HG03442 (cell line): ENCODE results near the gene HYAL4.
A peak's percentile ranks its signal among the peaks of the same experiment; 100 is the strongest.
"Not testable (repeated sequence)": the region's sequence is repeated elsewhere in the genome, so short reads cannot be mapped to it uniquely, and the experiment has no call there.

Experiments
- ATAC-seq: cut with Tn5 transposase; IDR thresholded peaks from one replicate; pipeline ENCODE4 v1.9.1; 2021; ENCODE audit warnings: mild to moderate bottlenecking, moderate library complexity; ENCODE audit not compliant: unreplicated experiment

Gene HYAL4

DNA sequence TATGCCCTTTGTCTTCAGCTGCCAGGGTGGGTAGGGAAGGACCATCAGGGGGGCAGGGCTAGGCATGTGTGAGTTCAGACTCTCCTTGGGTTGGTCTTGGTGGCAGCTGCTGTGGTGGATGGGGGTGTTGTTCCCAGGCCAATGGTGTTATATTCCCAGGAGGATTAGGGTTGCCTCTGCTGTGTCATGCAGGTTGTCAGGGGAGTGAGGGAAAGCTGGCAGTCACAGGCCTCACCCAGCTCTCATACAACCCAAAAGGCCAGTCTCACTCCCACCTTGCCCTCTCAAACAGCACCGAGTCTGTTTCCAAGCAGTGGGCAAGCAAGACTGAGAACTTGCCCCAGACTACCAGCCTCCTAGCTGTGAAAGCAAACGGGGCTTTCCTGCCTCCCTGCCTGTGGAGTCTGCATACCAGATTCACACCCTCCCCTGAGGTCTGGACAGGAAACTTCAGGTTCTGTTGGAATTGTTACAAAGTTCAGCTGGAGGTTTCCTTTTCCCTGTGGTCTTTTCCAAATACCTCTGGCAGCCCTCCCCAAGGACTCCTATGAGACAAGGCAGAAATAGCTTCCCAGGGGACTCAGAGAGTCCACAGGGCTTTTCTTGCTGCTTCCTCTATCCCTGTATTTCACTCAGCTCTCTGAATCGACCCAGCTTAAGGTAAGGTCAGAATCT, 1.4 kb downstream of the HYAL4 start:
- ATAC-seq: no peak

GRCh38 chr7:123847868-123848267, 2.9 kb downstream of the HYAL4 start:
- ATAC-seq: no peak

- ATAC-seq: no peak
These were observed 4.9 kb downstream of the HYAL4 start for GRCh38 chr7:123849855-123850254.

DNA sequence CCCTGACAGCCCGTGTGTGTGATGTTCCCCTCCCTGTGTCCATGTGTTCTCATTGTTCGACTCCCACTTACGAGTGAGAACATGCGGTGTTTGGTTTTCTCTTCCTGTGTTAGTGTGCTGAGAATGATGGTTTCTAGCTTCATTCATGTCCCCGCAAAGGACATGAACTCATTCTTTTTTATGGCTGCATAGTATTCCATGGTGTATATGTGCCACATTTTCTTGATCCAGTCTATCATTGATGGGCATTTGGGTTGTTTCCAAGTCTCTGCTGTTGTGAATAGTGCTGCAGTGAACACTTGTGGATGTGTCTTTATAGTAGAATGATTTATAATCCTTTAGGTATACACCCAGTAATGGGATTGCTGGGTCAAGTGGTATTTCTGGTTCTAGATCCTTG, 6.4 kb downstream of the HYAL4 start:
- ATAC-seq: not testable (repeated sequence)

DNA sequence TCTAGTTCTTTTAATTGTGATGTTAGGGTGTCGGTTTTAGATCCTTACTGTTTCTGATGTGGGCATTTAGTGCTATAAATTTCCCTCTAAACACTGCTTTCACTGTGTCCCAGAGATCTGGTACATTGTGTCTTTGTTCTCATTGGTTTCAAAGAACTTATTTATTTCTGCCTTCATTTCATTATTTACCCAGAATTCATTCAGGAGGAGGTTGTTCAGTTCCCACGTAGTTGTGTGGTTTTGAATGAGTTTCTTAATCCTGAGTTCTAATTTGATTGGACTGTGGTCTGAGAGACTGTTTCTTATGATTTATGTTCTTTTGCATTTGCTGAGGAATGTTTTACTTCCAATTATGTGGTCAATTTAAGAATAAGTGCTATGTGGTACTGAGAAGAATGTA, 9.3 kb downstream of the HYAL4 start:
- ATAC-seq: not testable (repeated sequence)

GRCh38 chr7:123856428-123856827, 11.5 kb downstream of the HYAL4 start:
- ATAC-seq: not testable (repeated sequence)

GRCh38 chr7:123860848-123861247, 15.9 kb downstream of the HYAL4 start:
- no peak for ATAC-seq

- ATAC-seq: no peak
These were observed 17.8 kb downstream of the HYAL4 start for GRCh38 chr7:123862775-123863174.

- no peak for ATAC-seq
These were observed 18.5 kb downstream of the HYAL4 start for GRCh38 chr7:123863461-123863860.

DNA sequence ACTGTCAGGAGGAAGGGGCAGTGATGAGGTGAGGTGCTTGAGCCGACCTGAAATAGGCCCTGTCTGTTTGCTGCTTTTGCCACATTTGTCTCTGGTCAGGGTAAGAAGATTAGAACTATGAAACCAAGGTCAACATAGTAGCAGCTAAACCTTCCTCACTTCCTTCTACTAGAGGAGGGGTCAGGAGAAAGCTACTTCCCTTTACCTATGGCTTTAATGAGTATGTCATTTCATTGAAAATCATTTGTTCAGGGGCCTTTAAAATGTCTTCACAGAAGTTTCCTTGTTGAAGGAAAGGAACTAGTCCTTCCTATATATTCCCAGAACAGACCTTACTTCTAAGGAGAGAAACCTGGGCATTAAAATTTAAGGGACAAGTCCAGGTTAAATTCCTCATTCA, 19.0 kb downstream of the HYAL4 start:
- no peak for ATAC-seq

DNA sequence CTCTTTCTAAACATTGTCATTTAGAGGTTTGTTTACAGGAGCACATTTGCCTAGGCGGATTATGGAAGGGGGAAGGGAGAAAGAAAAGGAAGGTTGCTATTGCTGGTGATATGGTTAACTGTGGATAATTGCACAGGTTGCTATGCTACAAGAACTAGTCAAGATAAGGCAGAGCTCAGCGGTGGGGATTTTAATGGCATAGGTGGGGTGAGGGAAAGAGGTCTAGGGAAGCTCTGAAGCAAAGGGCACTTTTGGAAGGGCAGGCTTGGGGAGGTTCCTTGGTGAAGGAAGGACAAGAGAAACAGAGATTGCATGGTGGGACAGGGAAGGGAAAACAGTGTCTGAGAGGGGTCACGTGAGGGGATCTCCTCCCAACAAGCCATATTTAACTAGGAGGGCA, 19.5 kb downstream of the HYAL4 start:
- ATAC-seq: no peak

DNA sequence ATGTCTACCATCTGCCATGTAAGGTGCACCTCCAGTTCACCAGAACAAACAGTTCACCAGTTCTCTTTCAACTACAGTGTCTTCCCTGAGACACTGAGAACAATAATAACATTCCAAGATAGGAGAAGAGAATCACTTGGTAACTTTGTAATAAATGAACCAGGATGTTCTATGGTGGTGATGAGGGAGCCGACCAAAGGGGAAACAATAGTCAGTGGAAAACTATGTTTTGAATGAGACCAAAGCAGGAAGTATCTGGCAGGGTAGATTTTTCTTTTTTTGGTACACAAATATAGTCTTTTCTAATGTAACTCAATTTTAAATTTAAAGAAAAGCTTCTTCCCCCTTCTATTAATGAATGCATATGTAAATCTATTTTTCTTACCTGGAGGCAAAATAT, 20.0 kb downstream of the HYAL4 start:
- ATAC-seq: no peak

DNA sequence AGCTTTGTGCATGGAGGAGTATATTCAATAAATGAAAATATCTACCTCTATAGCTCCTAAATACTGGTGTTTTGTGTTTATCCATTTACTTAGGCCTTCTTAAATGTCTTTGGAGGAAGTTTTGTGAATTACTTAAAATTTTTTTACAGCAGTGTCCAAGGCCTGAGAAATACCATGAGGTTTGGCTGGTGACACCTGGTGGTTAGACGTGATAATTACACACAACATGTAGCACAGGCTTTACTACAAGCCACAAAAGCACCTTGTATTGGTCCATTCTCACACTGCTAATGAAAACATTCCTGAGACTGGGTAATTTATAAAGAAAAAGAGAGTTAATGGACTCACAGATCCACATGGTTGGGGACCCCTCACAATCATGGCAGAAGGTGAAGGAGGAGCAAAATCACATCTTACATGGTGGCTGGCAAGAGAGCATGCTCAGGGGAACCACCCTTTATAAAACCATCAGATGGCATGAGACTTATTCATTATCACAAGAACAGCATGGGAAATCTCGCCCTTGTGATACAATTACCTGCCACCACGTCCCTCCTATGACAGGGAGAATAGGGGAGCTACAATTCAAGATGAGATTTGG, 20.6 kb downstream of the HYAL4 start:
- peak; percentile 87 for ATAC-seq

DNA sequence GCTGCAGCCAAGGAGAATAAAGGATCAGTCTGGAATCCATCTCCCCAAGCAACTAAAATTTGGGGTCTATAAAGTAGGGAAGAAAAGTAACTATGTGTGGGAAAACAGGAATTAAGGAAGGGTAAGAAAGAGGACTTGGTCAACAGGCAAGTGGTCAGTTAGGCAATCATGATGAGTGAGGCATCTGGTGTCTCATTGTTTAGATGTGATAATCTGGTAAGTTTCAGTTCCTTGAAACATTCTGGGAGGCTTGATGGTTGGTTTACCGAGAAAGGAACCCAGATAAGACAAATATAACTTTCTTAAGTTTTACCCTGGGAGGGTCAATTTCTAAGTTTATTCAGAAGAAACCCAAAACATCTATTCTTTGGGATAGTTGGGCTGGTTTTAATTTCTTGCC, 22.3 kb downstream of the HYAL4 start:
- peak; percentile 42 for ATAC-seq

DNA sequence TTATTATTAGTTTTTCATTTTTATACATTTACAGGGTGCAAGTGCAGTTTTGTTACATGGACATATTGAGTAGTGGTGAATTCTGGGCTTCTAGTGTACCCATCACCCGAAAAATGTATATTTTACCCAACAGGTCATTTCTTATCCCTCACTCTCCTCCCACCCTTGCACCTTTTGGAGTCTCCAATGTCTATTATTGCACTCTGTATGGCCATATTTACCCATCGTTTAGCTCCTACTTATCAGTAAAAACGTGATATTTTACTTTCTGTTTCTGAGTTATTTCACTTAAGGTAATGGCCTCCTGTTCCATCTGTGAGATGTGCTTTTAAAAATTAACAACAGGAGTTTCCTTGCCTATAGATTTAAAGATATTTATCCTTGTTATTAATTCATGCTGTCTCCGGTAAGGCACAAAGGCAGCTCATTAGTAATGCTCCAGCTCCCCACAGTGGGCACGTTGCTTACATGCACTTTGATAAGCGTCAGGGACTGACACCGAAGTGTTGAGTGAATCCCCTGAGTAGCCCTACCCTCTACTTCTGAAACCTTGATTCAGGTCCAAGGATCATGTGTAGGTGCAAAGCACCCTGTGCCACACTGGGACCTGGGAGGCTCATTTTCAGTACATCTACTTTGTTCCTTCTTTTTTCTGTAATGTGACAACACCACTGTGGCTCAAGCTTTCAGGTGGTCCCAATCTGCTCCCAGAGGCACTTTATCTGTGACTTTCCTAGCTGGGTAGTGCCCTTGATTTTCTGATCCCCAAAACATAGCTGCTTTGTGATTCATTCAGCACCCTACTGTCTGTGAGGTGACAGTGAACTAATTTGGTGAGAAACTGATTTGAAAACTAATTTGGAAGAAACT, 27.3 kb downstream of the HYAL4 start:
- peak; percentile 92 for ATAC-seq

DNA sequence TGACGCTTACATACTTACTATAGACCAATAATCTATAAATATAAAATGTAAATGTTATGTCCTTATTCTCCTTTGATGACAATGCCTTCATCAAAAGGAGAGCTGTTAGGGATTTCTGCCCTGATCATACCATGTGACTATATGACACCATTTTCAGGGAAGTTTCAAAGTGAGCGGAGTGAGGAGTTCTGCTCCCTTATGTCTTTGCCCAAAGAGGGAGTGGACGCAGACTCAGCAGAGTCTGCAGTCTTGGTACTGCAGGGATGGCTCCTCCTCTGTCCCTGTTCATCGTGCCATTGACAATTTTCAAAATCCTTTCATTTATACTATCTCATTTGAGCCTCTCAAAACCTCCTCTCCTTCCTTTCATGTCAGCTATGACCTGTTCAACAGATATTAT, 27.9 kb downstream of the HYAL4 start:
- no peak for ATAC-seq

- no peak for ATAC-seq
These were observed 31.7 kb downstream of the HYAL4 start for GRCh38 chr7:123876557-123877256.

DNA sequence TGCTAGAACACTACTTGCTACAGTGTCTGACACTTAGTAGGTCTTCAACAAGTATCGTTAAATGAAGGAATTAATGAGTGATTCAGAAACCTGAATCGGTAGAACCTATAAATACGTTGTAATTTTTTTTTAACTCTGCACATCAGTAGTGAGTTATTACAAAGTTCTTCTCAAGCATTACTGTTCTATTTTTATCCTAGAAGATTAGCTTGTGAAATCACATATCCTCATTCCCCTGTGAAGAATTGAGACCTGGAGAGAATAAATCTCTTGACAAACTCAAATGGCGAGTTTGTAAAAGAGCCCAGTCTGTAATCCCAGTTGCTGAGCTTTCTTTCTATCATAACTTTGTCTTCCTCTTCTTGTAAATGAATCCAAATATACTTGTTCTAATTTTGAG, 34.7 kb downstream of the HYAL4 start:
- ATAC-seq: no peak

DNA sequence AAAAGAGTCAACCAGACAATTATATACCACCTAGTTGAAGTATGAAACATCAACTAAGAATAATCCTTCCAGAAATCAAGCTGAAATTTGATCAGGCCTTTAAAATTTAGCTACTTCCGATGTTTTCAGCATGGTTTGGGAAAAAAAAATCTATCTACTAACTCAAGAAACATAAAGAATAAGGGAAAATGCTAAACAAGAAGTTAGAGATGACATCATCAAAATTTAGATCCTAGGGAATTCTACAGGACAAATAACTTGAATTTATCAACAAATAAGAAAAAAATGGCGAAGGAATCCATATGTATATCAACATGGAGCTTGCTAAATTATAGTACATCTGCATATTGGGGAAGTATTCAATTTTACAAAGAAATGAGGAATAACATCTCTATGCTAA, 36.3 kb downstream of the HYAL4 start:
- no peak for ATAC-seq

DNA sequence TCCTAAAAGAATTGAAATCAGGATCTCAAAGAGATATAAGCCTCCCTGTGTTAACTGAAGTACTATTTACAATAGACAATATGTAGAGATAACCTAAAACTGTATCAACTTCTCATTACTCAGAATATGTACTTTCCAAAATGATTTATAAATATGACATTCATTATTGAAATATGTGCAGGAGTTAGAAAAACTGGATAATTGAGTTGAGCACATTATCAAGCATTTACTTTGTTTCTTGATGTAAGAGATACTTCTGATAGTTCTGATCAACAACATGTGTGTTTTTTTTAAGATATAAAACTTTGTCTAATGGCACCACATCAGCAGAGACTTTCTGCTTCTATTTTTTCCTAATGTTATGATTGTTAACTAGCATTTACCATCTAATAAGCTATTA, 38.2 kb downstream of the HYAL4 start:
- no peak for ATAC-seq

- ATAC-seq: no peak
These were observed 43.2 kb downstream of the HYAL4 start for GRCh38 chr7:123888192-123888591.
